ENCODE results near the gene RFNG. TPM values are rescaled to one million over a fixed set of nuclear protein-coding genes. Genes with fewer than 3 reads are reported as not detected.

Gene RFNG
- total and polyA plus RNA-seq, 3 donors from 2014 or later = 50.5 to 102 (median 73.3) TPM

GRCh38 chr17:82050761-82051641, 610 bp downstream of the RFNG start:
- no peak for DNase-seq
- TF ChIP-seq, protein P1, sequence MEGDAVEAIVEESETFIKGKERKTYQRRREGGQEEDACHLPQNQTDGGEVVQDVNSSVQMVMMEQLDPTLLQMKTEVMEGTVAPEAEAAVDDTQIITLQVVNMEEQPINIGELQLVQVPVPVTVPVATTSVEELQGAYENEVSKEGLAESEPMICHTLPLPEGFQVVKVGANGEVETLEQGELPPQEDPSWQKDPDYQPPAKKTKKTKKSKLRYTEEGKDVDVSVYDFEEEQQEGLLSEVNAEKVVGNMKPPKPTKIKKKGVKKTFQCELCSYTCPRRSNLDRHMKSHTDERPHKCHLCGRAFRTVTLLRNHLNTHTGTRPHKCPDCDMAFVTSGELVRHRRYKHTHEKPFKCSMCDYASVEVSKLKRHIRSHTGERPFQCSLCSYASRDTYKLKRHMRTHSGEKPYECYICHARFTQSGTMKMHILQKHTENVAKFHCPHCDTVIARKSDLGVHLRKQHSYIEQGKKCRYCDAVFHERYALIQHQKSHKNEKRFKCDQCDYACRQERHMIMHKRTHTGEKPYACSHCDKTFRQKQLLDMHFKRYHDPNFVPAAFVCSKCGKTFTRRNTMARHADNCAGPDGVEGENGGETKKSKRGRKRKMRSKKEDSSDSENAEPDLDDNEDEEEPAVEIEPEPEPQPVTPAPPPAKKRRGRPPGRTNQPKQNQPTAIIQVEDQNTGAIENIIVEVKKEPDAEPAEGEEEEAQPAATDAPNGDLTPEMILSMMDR (IDR thresholded peaks at IDR 0.05) = no peak
- no peak for TF ChIP-seq POLR2A (IDR thresholded peaks at IDR 0.05)
- intact Hi-C loops (cut with DNase I; ENCODE audit: low total_unique reads) = no loop called here
- H3K27ac ChIP-seq = peak overlapping the region; percentile 42 to 78
- H3K36me3 ChIP-seq (ENCODE audit: low read depth, missing control alignments) = no peaks in the 10 kb centered on the region
- WGBS, 2 donors = 10 to 45% methylated on average over 6 to 66 of the region's 79 CpGs
- H3K27me3 ChIP-seq = no peaks in the 10 kb centered on the region
- H3K4me1 ChIP-seq = peaks cover 11% of the 10 kb centered on the region
- H3K9me3 ChIP-seq = no peaks in the 10 kb centered on the region
- H3K4me3 ChIP-seq = peak overlapping the region; percentile 72 to 78

DNA sequence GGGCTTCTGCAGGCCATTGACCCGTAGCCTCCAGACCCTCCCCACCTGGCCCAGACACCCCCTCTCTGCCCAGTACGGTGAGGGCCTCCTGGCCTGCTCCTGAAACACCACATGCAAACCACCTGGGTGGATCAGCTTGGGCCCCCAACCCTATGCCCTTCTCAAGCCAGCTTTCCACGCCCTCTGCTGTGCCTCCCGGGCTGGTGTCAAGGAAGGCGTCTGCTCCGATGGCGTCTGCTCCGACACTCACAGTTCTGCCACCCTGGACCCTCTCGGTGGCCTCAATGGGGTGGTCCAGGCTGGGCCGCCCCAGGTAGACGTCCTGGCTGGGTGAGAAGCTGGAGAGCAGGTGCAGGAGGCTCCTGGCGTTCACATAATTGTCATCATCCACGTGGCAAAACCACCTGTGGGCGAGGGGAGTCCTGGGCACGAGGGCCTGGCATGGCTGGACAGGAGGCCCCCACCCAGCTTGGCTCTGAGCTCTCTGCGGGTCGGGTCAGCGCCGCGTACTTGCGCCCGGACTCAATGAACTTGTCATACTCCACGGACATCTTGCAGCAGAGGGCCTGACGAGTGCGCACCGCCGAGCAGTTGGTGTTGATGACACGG, 1.4 kb downstream of the RFNG start:
- Histone ChIP-seq H3K9me3 (no peaks in the 10 kb centered on the region), H3K27ac (peak overlapping the region in 1 of 2 donors; percentile 78), H3K4me1 (peaks cover 11% of the 10 kb centered on the region), H3K36me3 (ENCODE audit: low read depth, missing control alignments) (no peaks in the 10 kb centered on the region), H3K4me3 (no peak overlapping the region), H3K27me3 (no peaks in the 10 kb centered on the region)
- intact Hi-C loops (cut with DNase I; ENCODE audit: low total_unique reads) = no loop called here
- WGBS, 2 donors = 75 to 85% methylated on average over 21 to 28 of the region's 28 CpGs
- TF ChIP-seq, protein P1 (IDR thresholded peaks at IDR 0.05) = no peak
- no peak for TF ChIP-seq POLR2A (IDR thresholded peaks at IDR 0.05)
- DNase-seq = no peak

DNA sequence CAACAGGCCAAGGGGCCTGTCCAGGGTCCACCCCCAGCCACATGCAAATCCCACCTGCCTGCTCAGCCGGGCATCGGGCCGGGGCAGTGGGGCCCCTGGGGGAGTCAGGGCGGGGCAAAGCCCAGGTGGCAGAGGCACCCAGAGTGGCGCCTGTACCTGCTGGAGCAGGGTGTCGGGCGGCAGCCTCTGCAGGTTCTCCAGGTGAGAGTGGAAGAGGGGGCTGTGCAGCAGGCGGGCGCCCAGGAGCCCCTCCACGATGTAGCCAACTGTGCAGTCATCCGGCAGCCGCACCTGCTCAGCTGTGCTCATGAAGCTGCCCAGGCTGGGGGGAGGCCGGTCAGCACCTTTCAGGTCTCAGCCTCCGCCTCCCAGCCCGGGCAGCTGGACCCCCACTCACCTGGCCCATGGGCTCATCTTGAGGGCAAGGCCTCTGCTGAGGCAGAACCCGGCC, 2.1 kb downstream of the RFNG start:
- Histone ChIP-seq H3K27ac (no peak overlapping the region), H3K4me3 (no peak overlapping the region), H3K4me1 (peaks cover 11% of the 10 kb centered on the region), H3K36me3 (ENCODE audit: low read depth, missing control alignments) (no peaks in the 10 kb centered on the region), H3K27me3 (no peaks in the 10 kb centered on the region), H3K9me3 (no peaks in the 10 kb centered on the region)
- no peak for DNase-seq
- 91 to 94% methylated on average over 7 to 16 of the region's 16 CpGs for WGBS, 2 donors
- TF ChIP-seq, protein P1 (IDR thresholded peaks at IDR 0.05) = no peak
- TF ChIP-seq POLR2A (IDR thresholded peaks at IDR 0.05) = no peak
- intact Hi-C loops (cut with DNase I; ENCODE audit: low total_unique reads) = no loop called here

- no peak for DNase-seq
- H3K36me3 ChIP-seq (ENCODE audit: low read depth, missing control alignments) = no peaks in the 10 kb centered on the region
- no peaks in the 10 kb centered on the region for H3K9me3 ChIP-seq
- WGBS, 2 donors = 82 to 89% methylated on average over 5 to 8 of the region's 8 CpGs
- H3K27ac ChIP-seq = no peak overlapping the region
- H3K27me3 ChIP-seq = no peaks in the 10 kb centered on the region
- H3K4me3 ChIP-seq = no peak overlapping the region
- intact Hi-C loops (cut with DNase I; ENCODE audit: low total_unique reads) = no loop called here
- TF ChIP-seq, protein P1 (IDR thresholded peaks at IDR 0.05) = no peak
- no peak for TF ChIP-seq POLR2A (IDR thresholded peaks at IDR 0.05)
- H3K4me1 ChIP-seq = peaks cover 11% of the 10 kb centered on the region
These were observed 2.5 kb downstream of the RFNG start for GRCh38 chr17:82049106-82049505.

Data from testis (tissue), 3 donors.